GM12873 (cell line): ENCODE data around the gene SLC26A6.

Experiments used
- CTCF ChIP-seq: IDR thresholded peaks from 2 replicates; pipeline ENCODE4 v1.5.1; 2012; ENCODE audit warnings: low read depth, mild to moderate bottlenecking, moderate library complexity, low read length, control low read depth; ENCODE audit not compliant: insufficient read depth; ENCODE audit errors: missing control alignments

Gene SLC26A6

GRCh38 chr3:48629894-48630293 is 5.4 kb downstream of the SLC26A6 start:
- TF ChIP-seq CTCF, result no peak

DNA sequence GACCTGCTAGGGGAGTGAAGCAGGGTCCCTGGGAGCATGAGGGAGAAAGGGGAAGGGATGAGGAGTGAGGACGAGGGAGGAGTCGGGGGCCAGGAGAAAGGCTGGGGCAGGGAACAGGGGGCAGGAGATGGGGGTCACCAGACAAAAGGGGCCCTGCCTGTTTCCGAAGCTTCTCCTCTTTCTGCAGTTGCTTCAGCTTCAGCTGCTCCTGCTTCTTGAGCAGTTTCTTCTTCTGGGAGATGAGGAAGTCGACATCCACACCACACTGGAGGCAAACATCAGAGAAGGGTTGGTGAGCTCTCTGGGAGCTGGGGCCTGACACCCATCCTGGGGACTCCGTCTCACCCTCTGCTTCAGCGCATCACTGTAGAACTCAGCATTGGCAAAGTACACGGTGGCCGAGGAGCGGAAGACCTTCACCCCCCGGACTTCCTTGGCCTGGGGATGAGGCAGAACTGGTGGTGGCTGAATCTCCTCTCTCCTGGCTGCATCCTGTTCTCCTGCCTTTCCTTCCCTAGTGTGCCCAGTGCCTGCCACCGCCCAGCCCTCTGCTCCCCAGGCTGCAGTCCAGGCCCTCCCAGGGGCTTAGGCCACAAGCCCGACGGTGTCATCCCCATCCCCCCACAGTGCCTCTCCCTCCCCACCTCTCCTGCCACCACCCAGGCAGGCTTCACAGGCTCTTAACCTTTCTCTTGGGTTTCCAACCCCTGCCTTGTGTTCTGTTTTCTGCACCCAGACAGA is 6.8 kb downstream of the SLC26A6 start:
- no peak for TF ChIP-seq CTCF

GRCh38 chr3:48625600-48625999 is 9.7 kb downstream of the SLC26A6 start:
- TF ChIP-seq CTCF, result no peak

- TF ChIP-seq CTCF, result no peak
Observed at GRCh38 chr3:48624767-48625166, 10.5 kb downstream of the SLC26A6 start.

DNA sequence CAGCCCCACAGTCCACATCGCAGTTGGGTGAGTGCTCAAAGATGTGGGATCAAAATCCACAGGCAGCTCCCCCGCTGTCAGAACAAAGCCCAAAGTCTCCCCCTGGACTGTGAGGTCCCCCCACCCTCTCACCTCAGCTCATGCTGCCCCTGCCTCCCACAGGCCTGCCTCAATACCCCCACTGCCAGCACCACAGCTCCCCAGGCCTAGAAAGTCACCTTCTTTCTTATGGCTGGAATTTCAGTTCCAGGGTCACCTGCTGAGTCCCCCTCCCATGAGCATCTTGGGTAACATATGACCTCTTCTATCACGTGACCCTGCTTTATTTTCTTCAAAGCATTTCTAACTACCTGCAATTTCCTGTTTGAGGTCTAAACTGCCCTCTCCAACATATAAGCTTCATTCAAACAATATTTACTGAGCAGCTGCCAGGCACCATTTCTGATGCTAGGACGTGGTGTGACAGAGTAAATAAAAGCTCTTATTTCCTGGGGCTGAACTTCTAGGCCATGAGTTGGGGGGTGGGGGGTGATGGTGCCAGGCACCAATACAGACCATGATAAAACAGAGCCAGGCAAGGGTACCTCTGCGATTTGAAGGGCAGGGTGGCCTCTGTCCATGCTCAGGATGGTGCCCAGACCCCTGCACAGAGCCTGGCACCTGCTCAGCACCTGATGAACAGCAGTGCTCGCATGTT is 11.3 kb downstream of the SLC26A6 start:
- no peak for TF ChIP-seq CTCF

- no peak for TF ChIP-seq CTCF
Observed at GRCh38 chr3:48621461-48621869, 13.8 kb downstream of the SLC26A6 start, which contains the start of gene TMEM89. Gene TMEM89, minus strand, starts transcription at chr3:48621769. Its CDS starts 13 bp downstream, at chr3:48621756.
